H9 (cell line): Measurements from ENCODE around the gene FTO. TPM values are rescaled to one million over a fixed set of nuclear protein-coding genes. Genes with fewer than 3 reads are reported as not detected.

Experiments used
- DNase-seq: peaks from one replicate; pipeline ENCODE4 v3.0.0-alpha.2; 2017
- H2AFZ ChIP-seq: one replicate; pipeline ENCODE4 v1.6.1; 2013; ENCODE audit warnings: mild to moderate bottlenecking, low read length, control low read depth, moderate library complexity
- H2AK5ac ChIP-seq: 2 replicates; pipeline ENCODE4 v1.6.1; 2013; ENCODE audit warnings: low read length, control low read depth, mixed read lengths; ENCODE audit not compliant: insufficient read length
- H2BK120ac ChIP-seq: one replicate; pipeline ENCODE4 v1.6.1; 2013; ENCODE audit warnings: low read depth, mild to moderate bottlenecking, low read length, control low read depth, inconsistent platforms; ENCODE audit not compliant: poor library complexity, severe bottlenecking
- H2BK12ac ChIP-seq: 2 replicates; pipeline ENCODE4 v1.6.1; 2013; ENCODE audit warnings: low read length, control low read depth, mixed read lengths, low read depth; ENCODE audit not compliant: insufficient read length
- H2BK15ac ChIP-seq: 2 replicates; pipeline ENCODE4 v1.6.1; 2013; ENCODE audit warnings: low read depth, low read length, control low read depth
- H2BK20ac ChIP-seq: one replicate; pipeline ENCODE4 v1.6.1; 2013; ENCODE audit warnings: low read depth, mild to moderate bottlenecking, low read length, control low read depth, inconsistent platforms; ENCODE audit not compliant: poor library complexity, severe bottlenecking
- H2BK5ac ChIP-seq: 2 replicates; pipeline ENCODE4 v1.6.1; 2013; ENCODE audit warnings: low read length, control low read depth, mixed read lengths; ENCODE audit not compliant: insufficient read length
- H3K14ac ChIP-seq: 2 replicates; pipeline ENCODE4 v1.6.1; 2013; ENCODE audit warnings: low read length, control low read depth; ENCODE audit not compliant: insufficient read depth
- H3K18ac ChIP-seq: 2 replicates; pipeline ENCODE4 v1.6.1; 2013; ENCODE audit warnings: low read depth, mild to moderate bottlenecking, mixed read lengths, low read length, control low read depth; ENCODE audit not compliant: insufficient read length
- H3K23ac ChIP-seq: 2 replicates; pipeline ENCODE4 v1.6.1; 2013; ENCODE audit warnings: low read length, control low read depth, mixed read lengths, low read depth; ENCODE audit not compliant: insufficient read length
- H3K23me2 ChIP-seq: 2 replicates; pipeline ENCODE4 v1.6.1; 2013; ENCODE audit warnings: low read depth, mild to moderate bottlenecking, mixed read lengths, low read length, control low read depth; ENCODE audit not compliant: insufficient read length, poor library complexity, severe bottlenecking
- H3K27ac ChIP-seq: 2 replicates; pipeline ENCODE4 v1.5.1; 2013; ENCODE audit warnings: low read length, control low read depth, mixed read lengths, low read depth; ENCODE audit not compliant: insufficient read length
- H3K27me3 ChIP-seq: 2 replicates; pipeline ENCODE4 v1.6.1; 2013; ENCODE audit warnings: low read length, control low read depth, inconsistent platforms; ENCODE audit not compliant: insufficient read depth
- H3K4ac ChIP-seq: 2 replicates; pipeline ENCODE4 v1.6.1; 2013; ENCODE audit warnings: low read depth, mild to moderate bottlenecking, control low read depth, inconsistent platforms, low read length, moderate library complexity
- H3K4me1 ChIP-seq: 2 replicates; pipeline ENCODE4 v1.6.1; 2013; ENCODE audit warnings: low read length, control low read depth, inconsistent platforms; ENCODE audit not compliant: insufficient read depth
- H3K4me2 ChIP-seq: 2 replicates; pipeline ENCODE4 v1.6.1; 2013; ENCODE audit warnings: low read length, control low read depth, mixed read lengths; ENCODE audit not compliant: insufficient read length, insufficient read depth
- H3K56ac ChIP-seq: 2 replicates; pipeline ENCODE4 v1.6.1; 2013; ENCODE audit warnings: low read depth, mild to moderate bottlenecking, mixed read lengths, low read length, control low read depth; ENCODE audit not compliant: insufficient read length
- H3K79me1 ChIP-seq: 2 replicates; pipeline ENCODE4 v1.6.1; 2013; ENCODE audit warnings: low read depth, mild to moderate bottlenecking, moderate library complexity, low read length, control low read depth, inconsistent platforms; ENCODE audit not compliant: insufficient read depth, poor library complexity, severe bottlenecking
- H3K79me2 ChIP-seq: 2 replicates; pipeline ENCODE4 v1.6.1; 2013; ENCODE audit warnings: low read length, control low read depth, inconsistent platforms; ENCODE audit not compliant: insufficient read depth
- H3K9ac ChIP-seq: 2 replicates; pipeline ENCODE4 v1.6.1; 2013; ENCODE audit warnings: low read length, control low read depth, mixed read lengths; ENCODE audit not compliant: insufficient read length; ENCODE audit errors: extremely low read depth
- H3K9me3 ChIP-seq: one replicate; pipeline ENCODE4 v1.6.1; 2013; ENCODE audit warnings: low read depth, low read length, inconsistent platforms; ENCODE audit not compliant: control insufficient read depth
- H3T11ph ChIP-seq: one replicate; pipeline ENCODE4 v1.6.1; 2013; ENCODE audit warnings: mild to moderate bottlenecking, low read length, control low read depth, inconsistent platforms
- H4K20me1 ChIP-seq: one replicate; pipeline ENCODE4 v1.6.1; 2013; ENCODE audit not compliant: control insufficient read depth, insufficient read length, insufficient read depth
- H4K5ac ChIP-seq: 2 replicates; pipeline ENCODE4 v1.6.1; 2013; ENCODE audit warnings: low read depth, mild to moderate bottlenecking, mixed read lengths, low read length, control low read depth; ENCODE audit not compliant: insufficient read length
- H4K8ac ChIP-seq: replicated peaks from 2 replicates; pipeline ENCODE4 v1.6.1; 2013; ENCODE audit warnings: low read length, control low read depth, mixed read lengths, low read depth; ENCODE audit not compliant: insufficient read length
- H4K91ac ChIP-seq: 2 replicates; pipeline ENCODE4 v1.6.1; 2013; ENCODE audit warnings: low read depth, mild to moderate bottlenecking, moderate library complexity, mixed read lengths, low read length, control low read depth; ENCODE audit not compliant: insufficient read length
- H3K27ac Mint-ChIP-seq, 3 experiments: 2 replicates in 2 of 3; 3 replicates in 1 of 3; pipeline ENCODE4 v1.8.0; 2020 to 2021; ENCODE audit warnings: mixed read lengths in 3 of 3, mild to moderate bottlenecking in 1 of 3, moderate library complexity in 1 of 3
- H3K27me3 Mint-ChIP-seq: 2 replicates; pipeline ENCODE4 v1.8.0; 2021; ENCODE audit warnings: low read depth, mild to moderate bottlenecking, moderate library complexity, mixed read lengths
- H3K36me3 Mint-ChIP-seq, 3 experiments: 2 replicates in 2 of 3; 3 replicates in 1 of 3; pipeline ENCODE4 v1.8.0; 2020 to 2021; ENCODE audit warnings: low read depth in 3 of 3, mixed read lengths in 3 of 3; ENCODE audit not compliant: insufficient read depth in 1 of 3
- H3K4me1 Mint-ChIP-seq, 2 experiments: 2 replicates each; pipeline ENCODE4 v1.8.0; 2020; ENCODE audit warnings: mixed read lengths in 2 of 2
- H3K4me3 Mint-ChIP-seq, 2 experiments: 2 replicates in 1 of 2; 3 replicates in 1 of 2; pipeline ENCODE4 v1.8.0; 2020 to 2021; ENCODE audit warnings: mild to moderate bottlenecking in 2 of 2, mixed read lengths in 2 of 2, moderate library complexity in 1 of 2
- H3K9me3 Mint-ChIP-seq, 2 experiments: 2 replicates in 1 of 2; 3 replicates in 1 of 2; pipeline ENCODE4 v1.8.0; 2020; ENCODE audit warnings: mild to moderate bottlenecking in 2 of 2, mixed read lengths in 2 of 2, moderate library complexity in 1 of 2
- CTCF ChIP-seq: fragments of 200-600 bp; sonication (generic); conservative IDR thresholded peaks from 3 replicates; pipeline ENCODE4 v1.8.0; 2021; ENCODE audit warnings: antibody characterized with exemption, mild to moderate bottlenecking
- WGBS: extraction: QIAGEN DNeasy Blood & Tissue Kit; methylation state at CpG from one replicate; pipeline ENCODE4 v1.1.7; 2013; ENCODE audit warnings: missing lambda C conversion rate, low lambda C conversion rate, mixed read lengths; ENCODE audit not compliant: insufficient read length; ENCODE audit errors: extremely low coverage; 5-methylcytosine and 5-hydroxymethylcytosine counted together
- total RNA-seq: library from RNA; stranded (reverse); gene quantifications from 2 replicates; pipeline ENCODE4 v1.2.1, GENCODE V29; 2021

FTO gene
- total RNA-seq, 1 experiment from 2014 or later, result 67.9 TPM

- Mint-ChIP-seq H3K27ac (no peak overlapping the region), H3K4me3 (no peak overlapping the region), H3K4me1 (peaks cover 7% of the 10 kb centered on the region in 2 experiments; a peak in 3 of 4 replicates), H3K36me3 (peaks cover 0 to 8% (median 0%) of the 10 kb centered on the region in 3 experiments; a peak in 4 of 7 replicates), H3K27me3 (no peaks in the 10 kb centered on the region), H3K9me3 (peaks cover 5 to 8% of the 10 kb centered on the region in 2 experiments; a peak in 2 of 5 replicates)
- Histone ChIP-seq H4K20me1 (no peaks in the 10 kb centered on the region), H3K56ac (no peak overlapping the region), H3K4ac (no peak overlapping the region), H2AFZ (no peak overlapping the region), H3K9ac (no peak overlapping the region), H3T11ph (no peak overlapping the region), H4K91ac (no peak overlapping the region), H3K23ac (no peak overlapping the region), H3K4me2 (no peak overlapping the region), H2BK5ac (no peak overlapping the region), H3K27me3 (no peaks in the 10 kb centered on the region), H3K4me1 (no peaks in the 10 kb centered on the region), H2BK20ac (no peak overlapping the region), H3K18ac (no peak overlapping the region), H2BK12ac (no peak overlapping the region), H3K14ac (no peak overlapping the region), H3K23me2 (no peaks in the 10 kb centered on the region), H4K8ac (no peak overlapping the region), H3K27ac (no peak overlapping the region), H3K79me2 (no peaks in the 10 kb centered on the region), H2BK15ac (no peak overlapping the region), H3K79me1 (no peaks in the 10 kb centered on the region), H2BK120ac (no peak overlapping the region), H2AK5ac (no peak overlapping the region), H3K9me3 (no peaks in the 10 kb centered on the region), H4K5ac (no peak overlapping the region)
- TF ChIP-seq CTCF, result no peak
- DNase-seq, result no peak
- whole genome bisulfite sequencing, result no CpG with 5 or more reads among the region's 1 CpG
Observed at GRCh38 chr16:53855511-53855910, 151.6 kb downstream of the FTO start.
